GM12873 (cell line): ENCODE measurements around the gene TRMT2A.

Experiments
- TF ChIP-seq, protein P1 (sequence below): IDR thresholded peaks from 2 replicates; pipeline ENCODE4 v1.5.1; 2012; ENCODE audit warnings: low read depth, mild to moderate bottlenecking, moderate library complexity, low read length, control low read depth; ENCODE audit not compliant: insufficient read depth; ENCODE audit errors: missing control alignments

TRMT2A gene

DNA sequence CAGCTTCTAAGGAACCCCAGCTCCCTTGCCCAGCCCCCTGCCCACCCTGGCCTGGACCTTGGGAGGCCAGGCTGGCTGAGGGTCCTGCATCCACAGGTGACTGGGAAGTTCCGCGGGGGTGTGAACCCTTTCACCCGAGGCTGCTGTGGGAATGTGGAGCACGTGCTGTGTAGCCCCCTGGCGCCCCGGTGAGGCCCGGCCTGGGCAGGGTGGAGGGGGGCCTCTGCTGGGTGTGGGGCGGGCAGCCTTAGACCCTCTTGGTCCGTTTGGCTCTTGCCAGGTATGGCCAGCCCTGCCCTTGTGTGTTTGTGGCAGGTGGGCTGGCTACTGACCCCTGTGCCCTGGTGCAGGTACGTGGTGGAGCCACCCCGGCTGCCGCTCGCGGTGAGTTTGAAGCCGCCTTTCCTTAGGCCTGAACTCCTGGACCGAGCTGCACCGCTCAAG lies 23.5 kb upstream of the TRMT2A start:
- TF ChIP-seq, protein P1, sequence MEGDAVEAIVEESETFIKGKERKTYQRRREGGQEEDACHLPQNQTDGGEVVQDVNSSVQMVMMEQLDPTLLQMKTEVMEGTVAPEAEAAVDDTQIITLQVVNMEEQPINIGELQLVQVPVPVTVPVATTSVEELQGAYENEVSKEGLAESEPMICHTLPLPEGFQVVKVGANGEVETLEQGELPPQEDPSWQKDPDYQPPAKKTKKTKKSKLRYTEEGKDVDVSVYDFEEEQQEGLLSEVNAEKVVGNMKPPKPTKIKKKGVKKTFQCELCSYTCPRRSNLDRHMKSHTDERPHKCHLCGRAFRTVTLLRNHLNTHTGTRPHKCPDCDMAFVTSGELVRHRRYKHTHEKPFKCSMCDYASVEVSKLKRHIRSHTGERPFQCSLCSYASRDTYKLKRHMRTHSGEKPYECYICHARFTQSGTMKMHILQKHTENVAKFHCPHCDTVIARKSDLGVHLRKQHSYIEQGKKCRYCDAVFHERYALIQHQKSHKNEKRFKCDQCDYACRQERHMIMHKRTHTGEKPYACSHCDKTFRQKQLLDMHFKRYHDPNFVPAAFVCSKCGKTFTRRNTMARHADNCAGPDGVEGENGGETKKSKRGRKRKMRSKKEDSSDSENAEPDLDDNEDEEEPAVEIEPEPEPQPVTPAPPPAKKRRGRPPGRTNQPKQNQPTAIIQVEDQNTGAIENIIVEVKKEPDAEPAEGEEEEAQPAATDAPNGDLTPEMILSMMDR = no peak

DNA sequence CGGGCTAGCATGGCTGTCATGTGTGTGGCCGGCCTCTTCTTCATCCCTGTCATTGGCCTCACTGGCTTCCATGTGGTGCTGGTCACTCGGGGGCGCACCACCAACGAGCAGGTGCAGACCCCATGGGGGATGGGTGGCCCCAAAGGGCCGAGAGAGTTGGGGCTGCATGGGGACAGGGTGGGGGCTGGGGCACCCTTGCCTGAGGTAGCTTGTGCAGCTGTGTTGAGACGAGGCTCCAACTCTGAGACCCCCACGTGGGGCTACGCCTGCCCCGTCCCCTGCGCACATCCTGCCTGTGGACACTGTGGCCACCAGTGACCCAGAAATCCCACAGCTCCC lies 23.1 kb upstream of the TRMT2A start:
- TF ChIP-seq, protein P1 = no peak

DNA sequence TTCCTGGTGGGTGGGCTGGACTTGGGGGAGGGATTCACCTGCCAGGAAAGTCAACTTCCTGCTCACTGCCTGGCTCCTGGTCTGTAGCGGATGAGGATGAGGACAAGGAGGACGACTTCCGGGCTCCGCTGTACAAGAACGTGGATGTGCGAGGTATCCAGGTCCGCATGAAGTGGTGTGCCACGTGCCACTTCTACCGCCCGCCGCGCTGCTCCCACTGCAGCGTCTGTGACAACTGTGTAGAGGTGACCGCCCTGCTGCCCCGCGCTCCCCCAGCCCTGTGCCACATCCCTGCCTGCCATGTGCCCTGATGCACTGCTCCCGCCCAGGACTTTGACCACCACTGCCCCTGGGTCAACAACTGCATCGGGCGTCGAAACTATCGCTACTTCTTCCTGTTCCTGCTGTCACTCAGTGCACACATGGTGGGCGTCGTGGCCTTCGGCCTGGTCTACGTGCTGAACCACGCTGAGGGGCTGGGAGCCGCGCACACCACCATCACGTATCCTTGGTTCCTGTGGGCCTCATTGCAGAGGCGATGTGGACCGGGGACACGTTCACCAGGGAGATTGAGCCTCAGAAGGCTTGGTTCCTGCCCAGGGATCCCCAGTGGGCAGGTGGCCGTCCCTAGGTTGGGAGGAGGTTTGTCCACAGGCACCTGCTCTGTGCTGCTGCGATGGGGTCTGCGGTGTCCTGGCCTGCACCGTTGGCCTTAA lies 22.5 kb upstream of the TRMT2A start:
- TF ChIP-seq, protein P1 = no peak

DNA sequence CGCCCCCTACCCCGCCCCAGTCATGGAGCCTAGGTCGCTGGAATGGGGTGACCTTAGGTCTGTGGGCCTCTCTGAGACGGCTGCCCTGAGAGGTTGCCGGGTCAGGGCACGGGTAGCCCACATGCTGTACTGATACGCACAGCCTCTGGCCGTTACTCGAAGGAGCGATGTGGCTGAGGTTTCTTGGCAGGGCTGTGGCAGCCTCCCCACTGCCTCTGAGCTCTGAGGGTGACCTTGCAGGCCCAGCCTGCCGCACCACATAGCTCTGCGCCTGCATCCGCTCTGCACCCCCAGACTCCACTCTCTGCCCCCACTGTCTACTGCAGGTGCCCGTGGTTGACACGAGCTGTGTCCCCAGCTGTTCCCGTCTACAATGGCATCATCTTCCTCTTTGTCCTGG lies 21.8 kb upstream of the TRMT2A start:
- TF ChIP-seq, protein P1 = no peak

DNA sequence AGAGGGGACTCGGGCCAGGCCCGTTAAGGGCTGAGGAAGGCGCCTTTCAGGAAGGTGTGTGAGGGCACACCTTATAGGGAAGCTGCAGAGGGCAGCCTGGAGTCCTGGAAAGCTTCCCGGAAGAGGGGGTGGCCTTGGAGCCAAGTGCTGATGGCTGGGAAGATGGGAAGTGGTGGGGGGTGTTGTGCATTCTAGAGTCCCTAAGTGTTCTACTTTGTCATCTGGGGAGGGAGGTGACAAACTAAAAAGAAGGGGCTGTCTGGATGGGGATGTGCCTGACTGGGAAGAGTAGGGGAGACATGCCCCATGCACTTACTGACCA lies 21.4 kb upstream of the TRMT2A start:
- TF ChIP-seq, protein P1 = no peak

DNA sequence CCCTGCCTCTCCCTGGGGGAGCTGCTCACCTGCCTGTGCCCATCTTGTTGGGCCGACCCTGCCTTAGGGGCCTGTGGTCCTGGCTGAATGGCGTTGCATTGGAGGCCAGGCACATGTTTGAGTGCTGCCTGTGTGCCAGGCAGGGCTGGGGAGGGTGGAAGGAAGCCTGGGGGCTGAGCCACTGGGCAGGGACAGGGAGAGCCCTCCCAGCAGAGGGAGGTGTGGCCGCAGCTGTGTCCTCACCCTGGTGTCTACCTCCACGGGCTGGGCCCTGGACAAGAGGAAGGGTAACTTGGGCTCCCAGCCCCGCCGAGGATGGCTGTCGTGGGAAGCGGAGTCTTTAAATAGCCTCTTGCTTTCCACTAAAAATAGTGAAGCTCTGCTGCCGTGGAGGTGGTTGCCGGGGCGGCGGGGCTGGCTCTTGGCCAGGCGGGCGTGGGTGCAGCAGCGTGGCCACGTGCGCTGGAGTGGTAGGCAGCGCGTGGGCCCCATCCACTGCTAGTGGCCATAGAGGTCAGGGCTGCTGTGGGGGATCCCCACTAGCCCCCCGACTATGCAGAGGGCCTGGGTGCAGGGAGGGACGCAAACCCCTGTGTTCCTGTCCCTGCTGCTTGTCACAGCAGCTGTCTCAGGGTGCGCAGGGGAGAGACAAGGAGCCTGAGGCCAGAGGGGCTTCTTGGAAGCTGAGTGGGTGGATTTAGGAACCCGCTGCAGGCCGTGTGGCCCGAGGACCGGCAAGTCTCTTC lies 20.8 kb upstream of the TRMT2A start:
- TF ChIP-seq, protein P1 = no peak

DNA sequence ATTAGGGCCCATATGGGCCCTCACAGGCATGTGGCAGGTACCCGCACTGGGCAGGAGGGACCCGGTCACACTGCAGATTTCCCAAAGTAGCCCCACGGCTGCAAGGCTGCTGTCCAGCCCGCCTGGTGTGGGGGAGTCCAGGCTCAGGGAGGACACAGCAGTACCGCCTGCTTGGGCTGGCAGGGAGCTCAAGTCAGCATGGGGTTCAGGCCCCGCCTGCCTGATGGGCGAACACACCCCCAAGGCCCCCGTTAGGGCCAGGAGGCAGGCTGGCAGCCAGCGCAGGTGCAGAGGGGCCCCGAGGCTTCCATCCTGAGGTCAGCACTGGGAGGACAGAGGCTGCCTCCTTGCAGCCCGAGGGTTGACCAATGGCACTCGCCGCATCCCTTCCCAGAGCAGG lies 20.1 kb upstream of the TRMT2A start:
- TF ChIP-seq, protein P1 = no peak
